ENCODE results near the gene RFNG.

RFNG gene

GRCh38 chr17:82051776-82052637 lies at the start of gene RFNG, which contains the start of gene GPS1:
TSS of gene RFNG (minus strand) at chr17:82051811. CDS start at chr17:82051766, 45 bp downstream.
TSS of gene GPS1 (plus strand) at chr17:82051898. CDS start at chr17:82051932, 34 bp downstream.
- peak; percentile 92 for DNase-seq (ENCODE audit: low spot score)

GRCh38 chr17:82101301-82101715 lies 49.7 kb upstream of the RFNG start:
- no peak for DNase-seq (ENCODE audit: low spot score)

GRCh38 chr17:82100502-82101298 lies 49.1 kb upstream of the RFNG start:
- no peak for DNase-seq (ENCODE audit: low spot score)

- DNase-seq (ENCODE audit: low spot score) = no peak
Observed at GRCh38 chr17:82098939-82099763, 47.5 kb upstream of the RFNG start.

GRCh38 chr17:82098169-82098938 lies 46.7 kb upstream of the RFNG start, which contains the start of gene FASN:
TSS of gene FASN (minus strand) at chr17:82098236. CDS start at chr17:82096445, 1,791 bp downstream.
- DNase-seq (ENCODE audit: low spot score) = peak; percentile 100

GRCh38 chr17:82097919-82098168 lies 46.2 kb upstream of the RFNG start:
- DNase-seq (ENCODE audit: low spot score) = no peak

- peak; percentile 88 for DNase-seq (ENCODE audit: low spot score)
Observed at GRCh38 chr17:82097184-82097918, 45.7 kb upstream of the RFNG start.

- DNase-seq (ENCODE audit: low spot score) = no peak
Observed at GRCh38 chr17:82096709-82097183, 45.1 kb upstream of the RFNG start.

GRCh38 chr17:82095777-82096708 lies 44.4 kb upstream of the RFNG start:
- DNase-seq (ENCODE audit: low spot score) = no peak

- DNase-seq (ENCODE audit: low spot score) = no peak
Observed at GRCh38 chr17:82094931-82095776, 43.5 kb upstream of the RFNG start.

- DNase-seq (ENCODE audit: low spot score) = no peak
Observed at GRCh38 chr17:82092995-82093751, 41.6 kb upstream of the RFNG start.

- no peak for DNase-seq (ENCODE audit: low spot score)
Observed at GRCh38 chr17:82092628-82092994, 41.0 kb upstream of the RFNG start.

- no peak for DNase-seq (ENCODE audit: low spot score)
Observed at GRCh38 chr17:82092094-82092586, 40.5 kb upstream of the RFNG start.

GRCh38 chr17:82091264-82092066 lies 39.9 kb upstream of the RFNG start:
- no peak for DNase-seq (ENCODE audit: low spot score)

GRCh38 chr17:82090549-82091263 lies 39.1 kb upstream of the RFNG start:
- DNase-seq (ENCODE audit: low spot score) = no peak

All from AG08396 (cell line).